Prostate gland (tissue), 2 donors: ENCODE measurements around the gene KCNE1.
"Not testable (repeated sequence)": the region's sequence is repeated elsewhere in the genome, so short reads cannot be mapped to it uniquely, and the experiment has no call there.

Source experiments
- CTCF ChIP-seq, 4 experiments: fragments of 200-600 bp in 2 of 4; fragments of 450-650 bp in 2 of 4; sonication (generic) in 2 of 4; IDR thresholded peaks; 1 replicate in 3 of 4; 2 replicates in 1 of 4; pipeline ENCODE4 v1.5.1; 2016 to 2019; ENCODE audit warnings: antibody characterized with exemption in 4 of 4, mild to moderate bottlenecking in 2 of 4, moderate library complexity in 2 of 4
- POLR2A ChIP-seq: fragments of 450-650 bp; IDR thresholded peaks from one replicate; pipeline ENCODE4 v1.6.1; 2016; ENCODE audit warnings: antibody characterized with exemption, mild to moderate bottlenecking
- POLR2AphosphoS5 ChIP-seq: sonication (generic); formaldehyde crosslinking; IDR thresholded peaks from one replicate; pipeline ENCODE4 v1.6.1; 2017; ENCODE audit warnings: antibody characterized with exemption

DNA sequence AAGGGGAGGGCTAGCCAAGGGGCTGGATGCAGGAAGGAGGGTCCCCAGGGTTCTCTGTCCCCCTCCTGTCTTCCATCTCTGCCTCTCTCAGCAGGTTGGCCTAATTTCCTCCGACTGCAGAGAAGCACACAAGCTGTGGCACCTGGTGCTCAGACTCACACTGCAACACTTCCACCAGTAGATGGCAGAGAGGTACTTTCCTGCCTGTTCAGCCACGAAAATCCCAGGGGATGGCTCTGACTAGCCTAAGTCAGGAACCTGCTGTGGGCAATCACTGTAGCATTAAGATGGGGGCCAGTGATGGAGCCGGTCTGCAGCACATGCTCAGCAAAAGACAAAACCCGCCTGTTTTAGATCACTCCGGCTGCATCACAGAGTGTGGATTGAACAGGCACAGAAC, 82.3 kb downstream of the KCNE1 start:
- TF ChIP-seq CTCF (IDR thresholded peaks at IDR 0.05); POLR2AphosphoS5; POLR2A: not testable (repeated sequence)
